HepG2 (cell line): Measurements from ENCODE around the gene NBPF1. TPM values are rescaled to one million over a fixed set of nuclear protein-coding genes. Genes with fewer than 3 reads are reported as not detected.
"Not testable (repeated sequence)": the region's sequence is repeated elsewhere in the genome, so short reads cannot be mapped to it uniquely, and the experiment has no call there.

Experiments
- ATAC-seq: fragments of 200-7000 bp; cut with Tn5 transposase; 3 replicates; pipeline ENCODE4 v1.9.1; 2020; ENCODE audit warnings: mild to moderate bottlenecking, moderate library complexity
- BruUV-seq: library from RNA; stranded (reverse); fragments of 400-500 nt; replicated peaks from 2 replicates; lab custom pipeline; 2021; lab: Mats Ljungman, UMichigan
- CTCF ChIA-PET: fragments of 300-600 bp; formaldehyde crosslinking; extraction: SDS; loops from one replicate; lab custom pipeline; 2021; ENCODE audit warnings: low total read pairs, inconsistent platforms, low intra/inter-chr PET ratio; lab: Yijun Ruan, JAX
- POLR2A ChIA-PET: fragments of 350-600 bp; sonication (Branson Sonifier 250); formaldehyde crosslinking; loops from one replicate; lab custom pipeline; 2020; ENCODE audit warnings: antibody characterized with exemption, inconsistent platforms; lab: Yijun Ruan, JAX
- DNase-seq: peaks from one replicate; pipeline ENCODE4 v3.0.0-alpha.2; 2015; ENCODE audit warnings: low spot score
- FAIRE-seq: peaks from 3 replicates; lab custom pipeline; 2011; peaks lifted over from hg19 to GRCh38; lab: Jason Lieb, UNC
- H2AFZ ChIP-seq: one replicate; pipeline ENCODE4 v1.6.1; 2011; ENCODE audit warnings: low read length, inconsistent platforms
- H3K27ac ChIP-seq: fragments of 300-600 bp; 3 replicates; pipeline ENCODE4 v1.8.0; 2011; ENCODE audit warnings: mixed run types, mild to moderate bottlenecking, mixed read lengths, low read length, inconsistent platforms; ENCODE audit not compliant: insufficient read depth; ENCODE audit errors: extremely low read length
- H3K27me3 ChIP-seq, 2 experiments: fragments of 200-600 bp in 1 of 2; 2 replicates in 1 of 2; 3 replicates in 1 of 2; pipeline versions ENCODE4 v1.6.0 to v1.8.0; 2011; ENCODE audit warnings: low read length in 2 of 2, mild to moderate bottlenecking in 2 of 2, moderate library complexity in 2 of 2, inconsistent platforms in 1 of 2; ENCODE audit not compliant: insufficient read depth in 2 of 2, control insufficient read depth in 1 of 2
- H3K36me3 ChIP-seq, 2 experiments: fragments of 200-600 bp in 1 of 2; replicated peaks in 1 of 2; 2 replicates in 1 of 2; 3 replicates in 1 of 2; pipeline versions ENCODE4 v1.5.1 to v1.8.0; 2011; ENCODE audit warnings: low read length in 2 of 2, inconsistent platforms in 1 of 2; ENCODE audit not compliant: insufficient read depth in 2 of 2, control insufficient read depth in 1 of 2
- H3K4me1 ChIP-seq: 2 replicates; pipeline ENCODE4 v1.5.1; 2012; ENCODE audit warnings: low read length, inconsistent platforms; ENCODE audit not compliant: insufficient read depth
- H3K4me2 ChIP-seq: 2 replicates; pipeline ENCODE4 v1.6.0; 2011; ENCODE audit warnings: low read depth, low read length, inconsistent platforms
- H3K4me3 ChIP-seq, 3 experiments: fragments of 200-600 bp in 1 of 3; sonication (generic), shearing (Covaris generic) in 1 of 3; replicated peaks in 1 of 3; 2 replicates each; pipeline ENCODE4 v1.5.1; 2011 to 2016; ENCODE audit warnings: low read length in 3 of 3, inconsistent platforms in 2 of 3, low read depth in 2 of 3, mild to moderate bottlenecking in 2 of 3, control low read depth in 1 of 3, mixed read lengths in 1 of 3; ENCODE audit not compliant: insufficient read depth in 1 of 3
- H3K79me2 ChIP-seq: one replicate; pipeline ENCODE4 v1.6.1; 2011; ENCODE audit warnings: low read length, inconsistent platforms; ENCODE audit not compliant: insufficient read depth
- H3K9ac ChIP-seq: 2 replicates; pipeline ENCODE4 v1.6.0; 2011; ENCODE audit warnings: mild to moderate bottlenecking, low read depth, low read length, inconsistent platforms; ENCODE audit not compliant: insufficient read depth
- H3K9me3 ChIP-seq: 2 replicates; pipeline ENCODE4 v1.5.1; 2012; ENCODE audit warnings: mild to moderate bottlenecking, low read length
- H4K20me1 ChIP-seq: 2 replicates; pipeline ENCODE4 v1.6.0; 2011; ENCODE audit warnings: inconsistent platforms, mild to moderate bottlenecking, low read length, moderate library complexity; ENCODE audit not compliant: insufficient read depth
- HNRNPL ChIP-seq: fragments of 200-400 bp; formaldehyde crosslinking; IDR thresholded peaks from 2 replicates; pipeline ENCODE4 v1.6.1; 2017; ENCODE audit warnings: mild to moderate bottlenecking, low read depth, low read length
- MLXIP ChIP-seq: sonication (generic); formaldehyde crosslinking; IDR thresholded peaks from 2 replicates; pipeline ENCODE4 v1.9.0; 2021; ENCODE audit warnings: missing genetic modification reagents, borderline replicate concordance
- MYC ChIP-seq: sonication (generic); formaldehyde crosslinking; IDR thresholded peaks from 2 replicates; pipeline ENCODE4 v1.9.0; 2021; ENCODE audit warnings: missing genetic modification reagents, borderline replicate concordance
- ZNF574 ChIP-seq: sonication (generic); formaldehyde crosslinking; IDR thresholded peaks from 2 replicates; pipeline ENCODE4 v1.4.0; 2020; ENCODE audit warnings: missing genetic modification reagents
- WGBS: methylation state at CpG from one replicate; pipeline ENCODE4 v1.1.6; 2017; ENCODE audit warnings: low lambda C conversion rate; 5-methylcytosine and 5-hydroxymethylcytosine counted together
- in situ Hi-C: cut with HindIII; loops from 2 replicates; pipeline ENCODE4 v1.10.0; 2017; ENCODE audit warnings: low pct_unique_long_range_greater_than_20kb; ENCODE audit not compliant: extremely low pct_ligation_motif_present
- intact Hi-C: fragments of 100-400 bp; cut with micrococcal nuclease; formaldehyde crosslinking; loops from one replicate; pipeline ENCODE4 v1.10.0; 2022; ENCODE audit not compliant: unreplicated experiment
- polyA plus RNA-seq, 8 experiments: library from polyadenylated mRNA; depleted of rRNA in 3 of 8; stranded (reverse) in 7 of 8; unstranded in 1 of 8; fragments of >200 nt; fragmentation: Illumina TruSeq in 4 of 8; extraction: Trizol in 4 of 8; gene quantifications; 2 replicates each; pipeline versions ENCODE4 v1.2.1 to v1.2.3, GENCODE V29; 2011 to 2016; ENCODE audit warnings: low read depth in 4 of 8, missing spikeins in 1 of 8, mixed read lengths in 1 of 8; ENCODE audit not compliant: insufficient read depth in 1 of 8
- total RNA-seq, 5 experiments: library from RNA; depleted of rRNA; stranded (reverse); fragments of >200 nt; fragmentation: Illumina TruSeq; extraction: Trizol; gene quantifications; 2 replicates each; pipeline ENCODE4 v1.2.3, GENCODE V29; 2016; ENCODE audit warnings: low read depth in 1 of 5

NBPF1 gene
- total and polyA plus RNA-seq, 2 of the 13 experiments (the other 11 are each of a cell fraction or from before 2014, with no cell fraction given) = 30.3 to 35.6 TPM

GRCh38 chr1:16656981-16657683 lies 43.8 kb upstream of the NBPF1 start:
- not testable (repeated sequence) for H2AFZ ChIP-seq, BruUV-seq, H3K9me3 ChIP-seq
- peak overlapping the region; percentile 51 for H3K4me2 ChIP-seq
- no CpG with 5 or more reads among the region's 14 CpGs for WGBS
- peak; percentile 40 for FAIRE-seq
- peak; percentile 92 for ATAC-seq
- TF ChIP-seq MLXIP (CRISPR knock-in tag) (peak; percentile 48; the same call in 1 of the 2 replicates), MYC (CRISPR knock-in tag) (peak; percentile 61; the same call in 1 of the 2 replicates)
- TF ChIP-seq, all 625 proteins: peak for 2; not testable (repeated sequence) for 623
- intact Hi-C loops, H4K20me1 ChIP-seq, POLR2A ChIA-PET, H3K27me3 ChIP-seq, H3K79me2 ChIP-seq, H3K27ac ChIP-seq, H3K9ac ChIP-seq, CTCF ChIA-PET, H3K4me3 ChIP-seq, H3K36me3 ChIP-seq, H3K4me1 ChIP-seq, DNase-seq, in situ Hi-C loops: not testable (repeated sequence)

- H3K9me3 ChIP-seq, H3K79me2 ChIP-seq, H3K9ac ChIP-seq, H2AFZ ChIP-seq, H3K4me2 ChIP-seq, DNase-seq, intact Hi-C loops, H3K27ac ChIP-seq, H3K36me3 ChIP-seq, FAIRE-seq, H3K27me3 ChIP-seq, H3K4me1 ChIP-seq, in situ Hi-C loops, H4K20me1 ChIP-seq, H3K4me3 ChIP-seq, POLR2A ChIA-PET, CTCF ChIA-PET: not testable (repeated sequence)
- TF ChIP-seq HNRNPL = peak; percentile 59; the same call in 1 of the 2 replicates
- TF ChIP-seq ZNF574 (CRISPR knock-in tag) = 0 out of 2 replicates have a peak, but pooled peaks have one; percentile 27
- BruUV-seq = TSS peak; percentile 46
- WGBS = no CpG with 5 or more reads among the region's 6 CpGs
- ATAC-seq = peak; percentile 57
Observed at GRCh38 chr1:16656574-16656973, 43.2 kb upstream of the NBPF1 start.
